GM18502 (cell line): Measurements from ENCODE around the gene HS6ST1.

Source experiments
- ATAC-seq: cut with Tn5 transposase; IDR thresholded peaks from one replicate; pipeline ENCODE4 v1.9.1; 2021; ENCODE audit warnings: mild to moderate bottlenecking; ENCODE audit not compliant: unreplicated experiment, poor library complexity

The HS6ST1 gene

DNA sequence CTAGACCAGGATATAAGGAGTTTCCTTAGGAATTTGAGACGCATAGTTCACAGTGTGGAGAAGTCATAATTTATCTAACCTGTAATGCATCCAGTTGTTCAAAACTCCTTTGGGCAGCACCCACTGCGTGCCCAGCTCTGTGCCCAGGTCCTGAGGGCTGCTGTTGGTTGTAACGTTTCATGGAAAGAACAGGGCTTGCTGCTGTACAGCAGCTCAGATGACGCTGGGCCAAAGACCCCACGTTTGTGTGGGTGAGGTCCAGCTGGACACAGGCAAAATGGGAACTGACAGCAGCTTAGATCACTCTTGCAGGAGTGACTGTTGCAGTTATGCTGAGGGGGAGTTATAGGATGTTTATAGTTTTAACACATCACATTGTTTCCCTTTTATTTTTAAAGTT lies 30.0 kb upstream of the HS6ST1 start:
- ATAC-seq: no peak

DNA sequence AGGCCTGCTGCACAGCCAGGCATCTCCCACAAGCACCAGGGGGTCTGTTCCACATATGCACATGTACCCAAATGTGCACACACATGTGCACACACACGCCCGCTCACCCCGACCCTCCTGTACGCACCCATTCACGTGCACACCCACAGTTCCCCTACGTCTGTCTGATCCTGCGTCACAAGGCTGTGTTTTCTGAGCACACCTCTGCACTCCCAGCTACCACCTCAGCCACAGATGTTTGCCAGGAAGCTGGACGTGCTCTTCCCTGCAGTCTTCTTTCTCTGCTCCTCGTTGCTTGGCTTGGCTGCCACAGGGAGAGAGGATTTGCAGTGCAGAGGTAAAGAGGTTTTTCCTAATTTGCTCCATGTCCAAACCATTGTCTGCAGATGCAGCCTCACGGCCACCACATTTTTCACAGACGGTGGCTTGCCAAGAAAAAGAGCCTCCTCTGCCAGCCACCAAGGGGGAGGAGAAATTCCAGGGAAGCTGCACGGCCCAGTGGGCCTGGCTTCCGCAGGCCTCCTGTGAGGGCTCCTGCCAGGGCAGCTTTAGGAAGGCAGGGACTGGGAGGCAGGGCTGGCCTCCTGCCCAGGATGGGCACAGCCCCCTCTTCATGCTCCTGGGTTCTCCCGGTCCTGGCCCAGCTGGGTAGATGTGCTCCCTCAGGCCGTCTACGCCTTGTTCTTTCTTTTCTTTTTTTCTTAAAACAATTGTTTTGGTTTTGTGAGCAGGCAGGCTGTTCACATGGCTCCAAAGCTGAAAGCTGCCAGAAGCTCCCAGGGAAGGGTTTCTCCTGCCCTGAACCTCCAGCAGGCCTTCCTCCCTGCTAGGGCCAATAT lies 29.3 kb upstream of the HS6ST1 start:
- no peak for ATAC-seq

DNA sequence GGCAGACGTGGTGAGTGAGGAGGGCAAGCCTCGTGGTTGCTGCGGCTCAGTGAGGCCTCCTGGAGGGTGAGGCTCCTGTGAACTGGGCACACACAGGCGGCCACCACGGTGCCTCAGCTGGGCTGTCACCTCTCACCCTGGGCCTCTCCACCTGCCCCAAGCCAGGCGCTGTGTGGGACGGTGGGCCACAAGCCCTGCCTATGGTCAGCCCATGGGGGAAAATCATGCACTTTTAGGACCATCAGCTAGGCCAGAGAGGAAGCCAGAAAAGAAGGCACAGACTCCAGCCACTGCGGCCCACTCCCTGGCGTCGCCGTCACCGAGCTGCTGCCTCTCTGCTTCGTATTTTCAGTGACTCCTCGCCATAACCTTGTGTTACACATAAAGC lies 28.5 kb upstream of the HS6ST1 start:
- no peak for ATAC-seq

DNA sequence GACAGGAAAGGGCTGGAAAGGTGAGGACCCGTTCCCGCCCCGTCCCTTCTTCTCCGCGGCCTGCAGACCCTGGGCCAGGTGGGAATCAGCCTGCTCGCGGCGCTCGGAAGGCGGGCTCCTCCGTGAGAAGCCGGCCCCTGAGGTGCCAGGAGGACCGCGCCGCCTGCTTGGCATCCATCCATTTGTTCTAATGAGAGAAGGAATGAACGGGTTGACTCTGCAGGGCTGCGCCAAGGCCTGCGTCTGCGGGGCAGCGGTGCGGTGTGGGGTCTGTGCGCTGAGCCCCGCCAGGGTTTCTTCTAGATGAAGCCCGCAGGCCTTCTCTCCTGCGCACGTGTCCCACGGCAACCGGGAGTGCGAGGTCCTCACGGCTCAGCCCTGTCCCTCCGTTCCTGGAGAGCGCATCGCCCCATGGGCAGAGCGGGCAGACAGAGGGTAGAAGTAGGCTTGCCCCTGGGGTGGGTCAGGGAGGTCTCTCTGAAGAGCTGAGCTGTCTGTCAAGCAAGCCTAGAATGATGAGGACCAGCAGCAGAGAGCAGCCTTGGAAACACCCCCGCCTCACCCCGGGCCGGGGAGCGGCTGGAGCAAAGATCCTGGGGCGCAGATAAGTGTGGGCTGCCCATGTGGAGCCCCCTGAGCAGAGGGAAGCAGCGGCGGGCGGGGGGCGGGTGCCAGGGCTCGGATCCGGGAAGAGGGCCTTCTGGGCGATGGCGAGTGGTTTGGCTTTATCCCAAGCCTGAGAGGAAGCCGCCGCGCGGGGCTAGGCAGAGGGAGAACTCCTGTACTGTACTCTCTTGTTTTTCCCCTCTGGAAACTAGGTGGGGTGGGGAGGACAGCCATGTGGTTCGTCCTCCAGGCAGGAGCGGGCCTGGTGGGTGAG lies 27.9 kb upstream of the HS6ST1 start:
- no peak for ATAC-seq

- ATAC-seq: no peak
These were observed 26.9 kb upstream of the HS6ST1 start for GRCh38 chr2:128345436-128346165.

DNA sequence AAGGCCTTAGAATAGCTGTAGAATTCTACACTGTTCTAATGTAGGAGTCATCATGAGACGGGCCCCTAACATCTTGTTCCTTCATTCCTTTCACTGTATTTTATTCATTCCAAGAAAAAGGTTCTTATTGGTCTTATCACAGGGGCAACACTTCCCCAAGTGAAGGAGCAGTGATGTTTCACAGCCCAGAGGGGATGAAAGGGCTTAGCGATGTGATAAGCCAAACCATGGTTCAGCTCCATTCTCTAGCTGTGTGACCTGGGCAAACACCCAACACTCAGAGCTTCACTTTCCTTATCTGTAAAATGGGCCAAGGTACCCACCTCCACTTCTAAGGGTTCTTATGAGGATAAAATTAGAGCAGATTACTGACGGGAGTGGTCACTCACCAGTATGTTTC lies 25.4 kb upstream of the HS6ST1 start:
- no peak for ATAC-seq

DNA sequence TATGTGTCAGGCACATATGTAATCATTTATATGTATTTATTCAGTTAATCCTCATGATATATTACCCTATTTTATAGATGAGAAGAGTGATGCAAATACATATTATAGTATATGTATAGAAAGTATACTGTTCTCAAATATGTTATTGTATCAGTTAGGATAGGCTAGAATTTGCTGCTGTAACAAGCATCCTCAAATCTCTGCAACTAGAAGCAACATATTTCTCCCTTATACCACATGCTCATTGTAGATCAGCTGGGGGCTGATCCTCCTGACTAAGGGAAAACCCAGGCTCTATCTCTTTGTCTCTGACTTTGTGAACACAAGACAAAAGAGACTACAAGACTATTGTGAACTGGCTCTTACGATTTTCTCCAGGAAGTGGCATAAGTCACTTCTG lies 24.8 kb upstream of the HS6ST1 start:
- ATAC-seq: no peak

GRCh38 chr2:128342550-128342949 lies 23.9 kb upstream of the HS6ST1 start:
- no peak for ATAC-seq

- no peak for ATAC-seq
These were observed 23.0 kb upstream of the HS6ST1 start for GRCh38 chr2:128341621-128342020.

DNA sequence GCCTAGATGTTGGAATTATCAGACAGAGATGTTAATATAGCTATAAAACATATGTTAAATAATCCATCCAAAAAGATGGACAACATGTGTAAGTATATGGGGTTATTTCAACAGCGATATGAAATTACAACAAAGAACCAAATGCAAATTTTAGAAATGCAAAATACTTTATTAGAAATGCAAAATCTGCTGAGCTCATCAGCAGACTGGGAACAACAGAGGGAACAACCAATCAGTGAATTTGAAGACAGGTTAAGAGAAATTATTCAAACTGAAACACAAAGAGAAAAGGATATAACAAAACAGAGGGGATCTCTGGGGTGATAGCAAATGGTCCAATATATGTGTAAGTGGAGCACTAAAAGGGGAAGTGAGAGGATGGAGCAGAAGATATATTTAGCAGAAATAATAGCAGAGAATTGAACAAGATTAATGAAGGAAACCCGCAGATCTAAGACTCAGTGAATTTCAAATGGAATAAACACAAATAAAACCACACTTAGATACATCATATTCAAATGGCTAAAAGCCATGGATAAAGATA lies 13.5 kb upstream of the HS6ST1 start:
- ATAC-seq: no peak

DNA sequence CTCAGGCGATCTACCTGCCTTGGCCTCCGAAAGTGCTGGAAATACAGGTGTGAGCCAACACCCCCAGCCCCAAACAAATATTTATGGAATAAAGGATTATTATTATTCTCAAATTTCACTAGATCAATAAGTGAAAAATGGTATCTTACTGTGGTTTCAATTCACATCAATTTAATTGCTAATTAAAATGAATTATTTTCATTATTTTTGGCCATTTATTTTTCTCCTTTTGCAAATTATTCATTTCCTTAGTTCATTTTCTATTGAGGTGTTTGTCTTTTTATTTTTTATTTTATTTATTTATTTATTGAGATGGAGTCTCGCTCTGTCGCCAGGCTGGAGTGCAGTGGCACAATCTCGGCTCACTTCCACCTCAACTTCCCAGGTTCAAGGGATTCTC lies 11.9 kb upstream of the HS6ST1 start:
- no peak for ATAC-seq

- no peak for ATAC-seq
These were observed 10.9 kb upstream of the HS6ST1 start for GRCh38 chr2:128329607-128330006.

GRCh38 chr2:128327180-128327964 lies 8.7 kb upstream of the HS6ST1 start:
- ATAC-seq: no peak

DNA sequence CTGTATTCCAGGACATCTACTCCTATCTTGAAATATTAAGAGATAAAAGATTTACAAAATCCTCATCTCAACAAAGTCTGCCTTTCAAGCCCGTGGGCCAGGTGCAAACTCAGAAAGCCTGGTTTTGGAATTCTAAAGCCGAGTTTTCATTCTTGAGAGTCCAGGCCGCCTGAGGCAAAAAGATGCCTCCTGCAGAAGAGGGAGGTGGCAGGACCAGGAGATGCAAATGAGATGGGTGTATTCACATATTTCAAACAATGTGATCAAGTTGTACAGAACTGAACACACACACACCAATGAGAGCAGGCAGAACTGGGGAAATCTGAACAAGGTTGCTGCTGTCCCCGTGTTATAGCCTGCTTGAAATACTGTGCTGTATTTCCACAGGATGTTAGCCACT lies 7.7 kb upstream of the HS6ST1 start:
- ATAC-seq: no peak

DNA sequence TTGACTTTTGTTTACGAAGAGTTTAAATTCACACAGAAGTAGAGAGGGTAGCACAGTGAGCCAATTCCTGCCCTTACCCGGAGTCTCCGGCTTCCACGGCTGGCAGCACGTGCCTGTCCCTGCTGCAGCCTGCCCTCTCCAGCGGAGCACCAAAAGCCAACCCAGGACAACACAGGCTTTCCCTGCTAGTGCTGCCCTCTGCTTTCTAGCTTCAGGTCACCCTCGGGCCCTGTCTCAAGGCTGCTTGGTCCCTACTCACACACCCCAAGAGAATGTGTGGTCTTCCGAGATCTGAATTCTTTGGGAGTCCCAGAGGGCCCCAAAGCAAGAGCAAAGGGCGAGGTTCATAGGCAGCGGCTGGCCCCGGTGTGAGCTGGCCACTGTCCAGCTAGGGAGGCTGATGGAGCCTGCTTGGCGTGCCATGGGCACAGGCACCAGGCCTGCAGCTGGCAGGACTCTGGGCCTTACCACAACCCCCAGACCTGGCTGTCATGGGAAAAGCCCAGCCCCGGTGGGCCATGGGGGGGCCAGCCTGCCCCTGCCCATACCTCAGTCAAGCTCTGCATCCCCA lies 7.0 kb upstream of the HS6ST1 start:
- no peak for ATAC-seq

GRCh38 chr2:128324897-128325410 lies 6.3 kb upstream of the HS6ST1 start:
- no peak for ATAC-seq

DNA sequence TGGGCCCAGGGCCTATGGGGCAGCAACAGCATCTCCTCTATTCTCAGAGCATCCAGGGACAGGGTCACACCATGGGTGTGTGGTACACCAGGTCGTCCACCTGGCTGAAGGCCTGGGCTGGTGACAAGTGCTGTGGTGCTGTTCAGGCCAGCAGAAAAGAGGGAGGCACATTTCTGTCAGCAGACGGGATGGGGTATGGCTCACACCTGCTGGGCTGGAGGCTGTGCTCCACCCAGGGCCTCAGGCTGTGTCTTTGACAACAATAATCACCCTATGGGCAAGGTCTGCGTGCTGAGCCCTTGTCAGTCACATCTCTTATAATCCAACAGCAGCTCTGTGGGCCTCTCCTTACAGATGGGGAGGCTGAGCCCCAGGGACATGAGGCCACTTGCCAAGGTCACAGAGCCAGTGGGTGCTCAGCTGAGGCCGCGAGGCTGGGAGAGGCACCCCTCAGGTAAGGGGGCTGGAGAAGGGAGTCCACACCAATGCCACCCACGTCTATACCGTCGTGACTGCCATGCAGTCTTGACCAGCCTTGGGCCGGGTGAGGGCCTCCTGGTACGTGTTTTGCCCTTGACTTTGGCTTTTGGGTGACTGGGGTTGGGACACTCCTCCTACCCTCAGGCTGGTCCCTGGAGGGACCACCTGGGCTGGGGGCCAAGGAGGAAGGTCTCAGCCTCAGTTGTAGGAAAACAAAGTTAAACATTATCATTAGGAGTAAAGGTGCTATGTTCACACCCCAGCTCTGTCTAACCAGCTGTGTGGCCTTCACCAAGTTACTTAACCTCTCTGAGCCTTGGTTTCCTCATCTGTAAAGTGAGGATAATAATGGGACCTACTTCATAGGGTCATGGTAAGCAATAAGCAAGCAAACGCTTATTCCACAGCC lies 5.6 kb upstream of the HS6ST1 start:
- no peak for ATAC-seq

DNA sequence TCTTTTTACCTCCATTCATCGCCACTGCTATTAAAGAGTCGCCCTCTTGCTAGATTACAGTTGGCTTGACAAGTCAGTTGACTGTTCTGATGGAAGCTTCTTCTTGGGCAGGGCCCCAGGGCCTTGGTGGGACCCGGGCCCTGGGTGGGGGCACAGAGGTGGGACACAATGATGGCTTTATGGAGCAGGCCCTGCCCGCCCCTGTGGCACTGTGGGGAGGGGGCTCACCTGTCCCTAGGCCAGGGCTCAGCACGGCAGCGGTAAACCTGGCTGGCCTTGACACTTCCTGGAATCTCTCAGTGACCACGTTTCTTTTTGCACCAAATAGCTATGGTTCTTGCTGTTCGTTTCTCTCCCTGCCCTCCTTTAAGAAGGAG lies 4.9 kb upstream of the HS6ST1 start:
- ATAC-seq: no peak
